Mesenchymal stem cell (in vitro differentiated cells and primary cell): ENCODE measurements around the gene SUSD4.

Experiments used
- DNase-seq: peaks from one replicate; pipeline ENCODE4 v3.0.0-alpha.2; 2013
- H2AFZ ChIP-seq: one replicate; pipeline ENCODE4 v1.6.1; 2013; ENCODE audit warnings: low read depth, mild to moderate bottlenecking, control low read depth, inconsistent platforms, low read length, moderate library complexity
- H2AK5ac ChIP-seq: 2 replicates; pipeline ENCODE4 v1.6.1; 2013; ENCODE audit warnings: low read length, moderate library complexity, mild to moderate bottlenecking, inconsistent platforms; ENCODE audit not compliant: severe bottlenecking
- H2BK120ac ChIP-seq: one replicate; pipeline ENCODE4 v1.6.1; 2013; ENCODE audit warnings: low read depth, mild to moderate bottlenecking, inconsistent platforms, low read length, moderate library complexity
- H2BK12ac ChIP-seq, 2 experiments: one replicate each; pipeline ENCODE4 v1.6.1; 2013; ENCODE audit warnings: inconsistent platforms in 2 of 2, low read length in 2 of 2, mild to moderate bottlenecking in 2 of 2, moderate library complexity in 2 of 2, control low read depth in 1 of 2
- H2BK15ac ChIP-seq: one replicate; pipeline ENCODE4 v1.6.1; 2013; ENCODE audit warnings: mild to moderate bottlenecking, low read depth, inconsistent platforms; ENCODE audit not compliant: poor library complexity, severe bottlenecking
- H2BK5ac ChIP-seq: 2 replicates; pipeline ENCODE4 v1.6.1; 2013; ENCODE audit warnings: low read depth, mild to moderate bottlenecking, low read length, control low read depth, inconsistent platforms; ENCODE audit not compliant: poor library complexity, severe bottlenecking
- H3K14ac ChIP-seq, 2 experiments: one replicate each; pipeline ENCODE4 v1.6.1; 2013; ENCODE audit warnings: inconsistent platforms in 2 of 2, low read length in 2 of 2, control low read depth in 1 of 2, mild to moderate bottlenecking in 1 of 2, moderate library complexity in 1 of 2
- H3K18ac ChIP-seq, 2 experiments: one replicate each; pipeline ENCODE4 v1.6.1; 2013; ENCODE audit warnings: inconsistent platforms in 2 of 2, low read length in 2 of 2, control low read depth in 1 of 2, low read depth in 1 of 2, mild to moderate bottlenecking in 1 of 2
- H3K23ac ChIP-seq, 2 experiments: one replicate each; pipeline ENCODE4 v1.6.1; 2013; ENCODE audit warnings: inconsistent platforms in 2 of 2, low read length in 2 of 2, mild to moderate bottlenecking in 2 of 2, moderate library complexity in 2 of 2, control low read depth in 1 of 2
- H3K27ac ChIP-seq: 2 replicates; pipeline ENCODE4 v1.5.1; 2013; ENCODE audit warnings: mild to moderate bottlenecking, moderate library complexity, low read length, control low read depth, inconsistent platforms; ENCODE audit not compliant: poor library complexity, severe bottlenecking
- H3K27me3 ChIP-seq, 2 experiments: 2 replicates each; pipeline versions ENCODE4 v1.6.1 to v1.7.0; 2013; ENCODE audit warnings: low read length in 2 of 2, mild to moderate bottlenecking in 2 of 2, moderate library complexity in 2 of 2, control low read depth in 1 of 2, inconsistent platforms in 1 of 2; ENCODE audit not compliant: control insufficient read depth in 1 of 2, insufficient read depth in 1 of 2
- H3K36me3 ChIP-seq, 2 experiments: 2 replicates each; pipeline versions ENCODE4 v1.6.1 to v1.7.0; 2013; ENCODE audit warnings: low read length in 2 of 2, control low read depth in 1 of 2, inconsistent platforms in 1 of 2, low read depth in 1 of 2, mild to moderate bottlenecking in 1 of 2; ENCODE audit not compliant: insufficient read depth in 2 of 2, control insufficient read depth in 1 of 2
- H3K4ac ChIP-seq, 2 experiments: one replicate each; pipeline ENCODE4 v1.6.1; 2013; ENCODE audit warnings: inconsistent platforms in 2 of 2, low read length in 2 of 2, mild to moderate bottlenecking in 2 of 2, moderate library complexity in 2 of 2, control low read depth in 1 of 2, low read depth in 1 of 2
- H3K4me1 ChIP-seq: 2 replicates; pipeline ENCODE4 v1.6.1; 2013; ENCODE audit warnings: low read depth, low read length, control low read depth; ENCODE audit not compliant: control insufficient read depth, insufficient read depth
- H3K4me2 ChIP-seq: 2 replicates; pipeline ENCODE4 v1.6.1; 2013; ENCODE audit warnings: low read length, mild to moderate bottlenecking, inconsistent platforms; ENCODE audit not compliant: poor library complexity, severe bottlenecking
- H3K4me3 ChIP-seq, 2 experiments: 2 replicates each; pipeline versions ENCODE4 v1.5.1 to v1.7.0; 2013; ENCODE audit warnings: low read length in 2 of 2, mild to moderate bottlenecking in 2 of 2, control low read depth in 1 of 2, low read depth in 1 of 2; ENCODE audit not compliant: insufficient read depth in 1 of 2
- H3K79me1 ChIP-seq: replicated peaks from 2 replicates; pipeline ENCODE4 v1.6.1; 2013; ENCODE audit warnings: mild to moderate bottlenecking, control low read depth, low read length, inconsistent platforms; ENCODE audit not compliant: poor library complexity, severe bottlenecking
- H3K9ac ChIP-seq: 2 replicates; pipeline ENCODE4 v1.7.0; 2013; ENCODE audit warnings: mild to moderate bottlenecking, low read length, moderate library complexity
- H3K9me3 ChIP-seq: 2 replicates; pipeline ENCODE4 v1.7.0; 2013; ENCODE audit warnings: mild to moderate bottlenecking, low read length; ENCODE audit not compliant: control insufficient read depth
- H4K8ac ChIP-seq: one replicate; pipeline ENCODE4 v1.6.1; 2013; ENCODE audit warnings: inconsistent platforms, mild to moderate bottlenecking, low read length, moderate library complexity
- H4K91ac ChIP-seq: one replicate; pipeline ENCODE4 v1.6.1; 2013; ENCODE audit warnings: mild to moderate bottlenecking, low read length, inconsistent platforms
- WGBS: methylation state at CpG from one replicate; pipeline ENCODE4 v1.1.7; 2013; ENCODE audit warnings: mixed read lengths; 5-methylcytosine and 5-hydroxymethylcytosine counted together

The SUSD4 gene

DNA sequence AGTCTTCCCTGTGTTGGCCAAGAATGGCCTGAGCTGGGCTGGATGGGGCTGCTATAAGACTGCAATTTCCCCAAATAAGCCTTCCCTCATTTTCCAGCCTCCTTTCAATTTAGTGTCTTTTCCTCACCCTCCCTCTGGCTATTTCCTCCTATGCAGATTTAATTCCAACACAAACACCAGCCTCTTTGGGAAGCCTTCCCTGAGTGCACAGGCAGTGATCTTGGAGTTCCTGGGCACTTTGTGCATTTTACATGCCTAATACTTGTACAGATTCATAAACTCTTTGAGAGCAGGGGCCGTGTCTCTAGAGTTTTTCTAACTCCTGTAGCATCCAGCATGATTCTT, 129.8 kb downstream of the SUSD4 start:
- no peak overlapping the region for H2BK120ac ChIP-seq
- H3K9ac ChIP-seq, result no peak overlapping the region
- H2BK5ac ChIP-seq, result no peak overlapping the region
- no peak overlapping the region for H4K8ac ChIP-seq
- H3K27ac ChIP-seq, result no peak overlapping the region
- no peak overlapping the region for H2BK15ac ChIP-seq
- no peak overlapping the region for H3K23ac ChIP-seq
- no CpG with 5 or more reads among the region's 1 CpG for WGBS
- no peaks in the 10 kb centered on the region for H3K27me3 ChIP-seq
- no peak overlapping the region for H2AK5ac ChIP-seq
- no peak overlapping the region for H3K4ac ChIP-seq
- H3K4me1 ChIP-seq, result peaks cover 9% of the 10 kb centered on the region
- H2BK12ac ChIP-seq, result peak overlapping the region in 1 of 2 experiments; percentile 3
- no peak overlapping the region for H3K4me2 ChIP-seq
- H4K91ac ChIP-seq, result no peak overlapping the region
- H3K14ac ChIP-seq, result no peak overlapping the region
- H2AFZ ChIP-seq, result no peak overlapping the region
- H3K18ac ChIP-seq, result no peak overlapping the region
- H3K36me3 ChIP-seq, result no peaks in the 10 kb centered on the region
- no peak overlapping the region for H3K4me3 ChIP-seq
- no peak for DNase-seq
- no peaks in the 10 kb centered on the region for H3K9me3 ChIP-seq
- H3K79me1 ChIP-seq, result no peaks in the 10 kb centered on the region

DNA sequence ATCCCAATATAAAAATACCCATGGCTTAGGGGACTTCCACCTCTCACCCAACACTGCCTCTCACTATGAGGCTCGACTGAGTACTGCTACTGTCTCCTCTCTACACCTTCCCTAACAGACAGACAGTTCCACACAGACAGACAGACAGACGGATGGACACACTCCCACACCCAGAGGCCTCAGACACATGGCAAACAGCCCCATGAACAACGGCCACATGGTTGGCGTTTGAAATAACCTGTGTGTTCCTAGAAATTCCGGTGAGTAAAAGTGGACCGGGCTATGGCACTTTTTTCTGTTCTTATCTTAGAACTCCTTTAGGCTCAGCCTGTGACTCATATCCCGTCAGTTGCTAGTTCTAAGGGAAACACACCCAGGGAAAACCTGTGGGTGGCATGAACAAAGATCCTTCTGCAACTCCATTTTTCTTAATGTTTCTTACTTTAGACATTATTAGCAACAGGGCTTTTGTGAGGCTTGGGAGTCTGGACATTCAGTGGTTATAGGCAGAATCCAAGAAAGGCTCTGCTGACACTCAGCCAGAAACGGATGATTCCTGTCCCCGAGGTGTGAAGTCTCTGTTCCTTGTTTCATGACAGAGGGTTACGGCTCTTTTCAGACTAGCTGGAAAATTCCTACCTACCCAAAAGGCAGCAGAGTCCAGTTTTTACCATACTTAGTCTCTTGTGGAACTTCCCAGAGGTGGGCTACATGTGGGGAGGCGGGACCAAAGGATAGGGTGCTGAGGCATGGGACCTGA, 130.4 kb downstream of the SUSD4 start:
- no peak overlapping the region for H3K4me2 ChIP-seq
- no peaks in the 10 kb centered on the region for H3K36me3 ChIP-seq
- DNase-seq, result peak; percentile 65
- WGBS, result 48% methylated on average over 8 of the region's 11 CpGs
- no peak overlapping the region for H3K4me3 ChIP-seq
- no peak overlapping the region for H3K4ac ChIP-seq
- peak overlapping the region in 1 of 2 experiments; percentile 88 for H3K14ac ChIP-seq
- peak overlapping the region; percentile 28 for H3K9ac ChIP-seq
- H3K79me1 ChIP-seq, result no peaks in the 10 kb centered on the region
- no peaks in the 10 kb centered on the region for H3K9me3 ChIP-seq
- H3K18ac ChIP-seq, result peak overlapping the region in 1 of 2 experiments; percentile 44
- H2AFZ ChIP-seq, result no peak overlapping the region
- no peak overlapping the region for H2BK15ac ChIP-seq
- peak overlapping the region in 1 of 2 experiments; percentile 3 for H2BK12ac ChIP-seq
- no peak overlapping the region for H3K27ac ChIP-seq
- no peak overlapping the region for H4K8ac ChIP-seq
- no peak overlapping the region for H2BK5ac ChIP-seq
- H2AK5ac ChIP-seq, result no peak overlapping the region
- H2BK120ac ChIP-seq, result no peak overlapping the region
- H3K4me1 ChIP-seq, result peaks cover 9% of the 10 kb centered on the region
- no peak overlapping the region for H3K23ac ChIP-seq
- no peak overlapping the region for H4K91ac ChIP-seq
- H3K27me3 ChIP-seq, result no peaks in the 10 kb centered on the region

DNA sequence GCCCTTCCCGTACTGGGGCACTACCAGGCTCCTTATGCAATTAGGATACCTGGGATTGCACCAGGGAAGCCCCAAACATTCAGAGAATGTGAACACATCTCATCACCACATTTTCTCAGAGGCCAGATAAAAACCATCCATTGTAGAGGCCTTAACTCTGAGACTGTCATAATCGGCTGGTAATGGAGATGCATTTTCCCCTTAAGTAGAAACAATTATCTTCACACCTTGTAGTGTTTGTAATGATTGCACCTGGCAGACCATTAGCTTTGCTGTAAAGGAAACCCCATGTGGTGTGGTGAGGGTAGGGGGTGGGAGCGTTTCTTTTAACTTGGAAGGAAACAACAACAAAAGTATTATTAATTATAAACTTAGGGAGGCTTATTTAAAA, 131.0 kb downstream of the SUSD4 start:
- H3K18ac ChIP-seq, result no peak overlapping the region
- H4K8ac ChIP-seq, result no peak overlapping the region
- H3K14ac ChIP-seq, result no peak overlapping the region
- H3K27me3 ChIP-seq, result no peaks in the 10 kb centered on the region
- no peak overlapping the region for H4K91ac ChIP-seq
- no peaks in the 10 kb centered on the region for H3K36me3 ChIP-seq
- H3K4ac ChIP-seq, result no peak overlapping the region
- H3K4me3 ChIP-seq, result no peak overlapping the region
- no peaks in the 10 kb centered on the region for H3K79me1 ChIP-seq
- no peak overlapping the region for H2BK120ac ChIP-seq
- no peak overlapping the region for H2BK15ac ChIP-seq
- H3K4me1 ChIP-seq, result peaks cover 9% of the 10 kb centered on the region
- H3K9ac ChIP-seq, result peak overlapping the region; percentile 28
- WGBS, result 86% methylated on average over 1 of the region's 3 CpGs
- no peak overlapping the region for H3K4me2 ChIP-seq
- no peak for DNase-seq
- H2AFZ ChIP-seq, result no peak overlapping the region
- no peak overlapping the region for H3K23ac ChIP-seq
- H3K27ac ChIP-seq, result no peak overlapping the region
- H2BK12ac ChIP-seq, result no peak overlapping the region
- no peak overlapping the region for H2BK5ac ChIP-seq
- H3K9me3 ChIP-seq, result no peaks in the 10 kb centered on the region
- H2AK5ac ChIP-seq, result no peak overlapping the region

DNA sequence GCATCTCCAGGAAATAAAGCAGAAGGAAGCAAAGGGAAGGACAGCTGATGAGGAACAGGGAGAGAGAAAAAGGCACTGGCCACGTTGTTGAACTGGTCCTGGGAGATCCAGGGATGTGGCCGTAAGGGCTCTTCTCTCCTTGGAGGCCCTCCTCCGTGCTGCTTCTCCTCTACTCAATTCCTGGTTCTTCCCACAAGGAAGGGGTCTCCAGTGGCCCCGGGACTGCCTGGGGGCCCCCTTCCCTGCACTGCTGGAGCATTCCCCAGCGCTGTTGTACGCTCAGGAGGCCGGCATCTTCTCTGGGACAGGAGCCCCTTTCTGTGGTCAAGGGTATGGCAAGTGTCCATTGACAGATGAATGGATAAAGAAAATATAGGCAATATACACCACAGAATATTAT, 132.4 kb downstream of the SUSD4 start:
- WGBS, result 100% methylated on average over 1 of the region's 7 CpGs
- no peak overlapping the region for H2BK5ac ChIP-seq
- no peak overlapping the region for H4K8ac ChIP-seq

More for the DNA sequence above, 132.4 kb downstream of the SUSD4 start:
- Histone ChIP-seq H2BK15ac (no peak overlapping the region), H3K4me3 (no peak overlapping the region), H4K91ac (no peak overlapping the region), H2AFZ (no peak overlapping the region), H3K79me1 (no peaks in the 10 kb centered on the region), H3K18ac (no peak overlapping the region), H2AK5ac (no peak overlapping the region), H3K9me3 (no peaks in the 10 kb centered on the region), H3K4me2 (no peak overlapping the region), H3K27ac (no peak overlapping the region), H3K23ac (no peak overlapping the region), H3K36me3 (no peaks in the 10 kb centered on the region), H3K4ac (no peak overlapping the region), H3K14ac (no peak overlapping the region), H2BK12ac (no peak overlapping the region), H3K27me3 (peaks cover 5 to 13% of the 10 kb centered on the region in 2 experiments), H2BK120ac (no peak overlapping the region), H3K9ac (no peak overlapping the region), H3K4me1 (peaks cover 9% of the 10 kb centered on the region)
- DNase-seq, result no peak
